Stimulated activated CD4-positive, alpha-beta T cell treated with anti-CD3 and anti-CD28 coated beads, Interleukin-2, amount 100 ng/mL, for 4 hours (primary cell): ENCODE measurements around the gene PPP1R8.

Experiments
- DNase-seq: peaks from one replicate; pipeline ENCODE4 v3.0.0-alpha.2; 2020; ENCODE audit warnings: low read depth

The PPP1R8 gene

GRCh38 chr1:27872059-27872801 lies 41.6 kb downstream of the PPP1R8 start, which contains the start of gene THEMIS2:
Gene THEMIS2 (plus strand): TSS chr1:27872544. CDS start chr1:27872572, 28 bp downstream.
- peak; percentile 73 for DNase-seq

- DNase-seq = no peak
These were observed 42.4 kb downstream of the PPP1R8 start for GRCh38 chr1:27872802-27873551.

GRCh38 chr1:27873671-27874384 lies 43.2 kb downstream of the PPP1R8 start:
- DNase-seq = no peak

- DNase-seq = no peak
These were observed 45.9 kb downstream of the PPP1R8 start for GRCh38 chr1:27876341-27877114.

GRCh38 chr1:27877115-27877416 lies 46.5 kb downstream of the PPP1R8 start:
- DNase-seq = no peak

GRCh38 chr1:27878039-27878438 lies 47.5 kb downstream of the PPP1R8 start:
- no peak for DNase-seq

- DNase-seq = no peak
These were observed 48.3 kb downstream of the PPP1R8 start for GRCh38 chr1:27878787-27879335.

- DNase-seq = no peak
These were observed 48.9 kb downstream of the PPP1R8 start for GRCh38 chr1:27879374-27880082.

GRCh38 chr1:27882543-27882903 lies 51.9 kb downstream of the PPP1R8 start:
- no peak for DNase-seq

GRCh38 chr1:27883536-27883935 lies 53.0 kb downstream of the PPP1R8 start:
- DNase-seq = no peak

- DNase-seq = no peak
These were observed 53.7 kb downstream of the PPP1R8 start for GRCh38 chr1:27884006-27884954.

- DNase-seq = no peak
These were observed 54.5 kb downstream of the PPP1R8 start for GRCh38 chr1:27885114-27885528.

GRCh38 chr1:27885621-27886352 lies 55.2 kb downstream of the PPP1R8 start:
- no peak for DNase-seq

- no peak for DNase-seq
These were observed 55.7 kb downstream of the PPP1R8 start for GRCh38 chr1:27886353-27886679.

- DNase-seq = no peak
These were observed 56.2 kb downstream of the PPP1R8 start for GRCh38 chr1:27886744-27887143.

GRCh38 chr1:27887215-27888021 lies 56.8 kb downstream of the PPP1R8 start:
- no peak for DNase-seq

GRCh38 chr1:27889506-27889905 lies 58.9 kb downstream of the PPP1R8 start:
- DNase-seq = no peak

- DNase-seq = peak; percentile 39
These were observed 60.8 kb downstream of the PPP1R8 start for GRCh38 chr1:27891196-27891889.
